Activated CD4-positive, alpha-beta memory T cell treated with anti-CD3 and anti-CD28 coated beads for 36 hours (primary cell): ENCODE measurements around the gene MYL10. TPM values are rescaled to one million over a fixed set of nuclear protein-coding genes. Genes with fewer than 3 reads are reported as not detected.

Experiments
- CTCF ChIA-PET: fragments of 350-600 bp; sonication (Branson Sonifier 250); formaldehyde crosslinking; loops from one replicate; lab custom pipeline; 2021; ENCODE audit warnings: antibody characterized with exemption, inconsistent platforms; lab: Charles Lee
- POLR2A ChIA-PET: fragments of 350-600 bp; sonication (Branson Sonifier 250); formaldehyde crosslinking; loops from one replicate; lab custom pipeline; 2021; ENCODE audit warnings: antibody characterized with exemption; lab: Charles Lee
- DNase-seq: peaks from one replicate; pipeline ENCODE4 v3.0.0-alpha.2; 2020
- H3K27ac Mint-ChIP-seq: one replicate; pipeline ENCODE4 v1.8.0; 2021; ENCODE audit warnings: mixed read lengths
- H3K27me3 Mint-ChIP-seq: one replicate; pipeline ENCODE4 v1.8.0; 2021; ENCODE audit warnings: mixed read lengths
- H3K36me3 Mint-ChIP-seq: one replicate; pipeline ENCODE4 v1.8.0; 2021; ENCODE audit warnings: mixed read lengths
- H3K4me1 Mint-ChIP-seq: one replicate; pipeline ENCODE4 v1.8.0; 2021; ENCODE audit warnings: low read depth, mixed read lengths
- H3K4me3 Mint-ChIP-seq: one replicate; pipeline ENCODE4 v1.8.0; 2021; ENCODE audit warnings: mild to moderate bottlenecking, mixed read lengths
- H3K9me3 Mint-ChIP-seq: one replicate; pipeline ENCODE4 v1.8.0; 2021; ENCODE audit warnings: mixed read lengths
- intact Hi-C: fragments of 100-400 bp; cut with micrococcal nuclease; formaldehyde crosslinking; loops from one replicate; pipeline ENCODE4 v1.15.1; 2023
- total RNA-seq, 2 experiments: library from RNA; stranded (reverse); gene quantifications; one replicate each; pipeline ENCODE4 v1.2.3, GENCODE V29; 2021

MYL10 gene
- total RNA-seq, 2 experiments from 2014 or later = not detected

DNA sequence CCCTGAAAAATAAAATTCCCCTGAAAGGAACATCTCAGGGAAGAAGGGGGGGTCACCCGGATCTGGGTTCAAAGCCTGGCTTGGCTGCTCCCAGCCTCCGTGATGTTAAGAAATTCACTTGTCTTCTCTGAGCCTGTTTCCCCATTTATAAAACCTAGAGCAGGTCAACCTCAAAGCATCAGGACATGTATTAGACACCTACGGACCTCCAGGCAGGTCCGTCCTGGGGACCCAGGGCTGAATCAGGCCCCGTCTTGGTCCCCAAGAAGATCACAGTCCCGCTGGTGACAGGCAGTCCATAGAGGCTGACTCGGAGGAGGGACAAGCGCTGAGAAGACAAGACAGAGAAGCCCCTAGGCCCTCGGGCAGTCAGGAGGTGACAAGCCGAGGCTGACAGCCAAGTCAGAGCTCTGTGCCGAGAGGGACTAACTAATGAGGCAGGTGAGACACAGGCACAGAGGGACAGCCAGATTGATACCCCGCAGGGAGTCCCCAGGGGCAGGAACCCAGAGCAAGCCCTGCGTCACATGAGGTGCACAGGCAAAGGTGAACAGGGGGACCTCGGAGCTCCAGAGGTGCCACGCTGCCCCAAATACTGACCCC is 2.9 kb downstream of the MYL10 start:
- ChIA-PET POLR2A (no interaction called here), CTCF (no interaction called here)
- peaks cover 3% of the 10 kb centered on the region for H3K4me1 Mint-ChIP-seq
- DNase-seq = no peak
- intact Hi-C loops = no loop called here
- H3K36me3 Mint-ChIP-seq = no peaks in the 10 kb centered on the region
- no peaks in the 10 kb centered on the region for H3K9me3 Mint-ChIP-seq
- H3K27me3 Mint-ChIP-seq = peaks cover 16% of the 10 kb centered on the region
- no peak overlapping the region for H3K27ac Mint-ChIP-seq
- H3K4me3 Mint-ChIP-seq = no peak overlapping the region

DNA sequence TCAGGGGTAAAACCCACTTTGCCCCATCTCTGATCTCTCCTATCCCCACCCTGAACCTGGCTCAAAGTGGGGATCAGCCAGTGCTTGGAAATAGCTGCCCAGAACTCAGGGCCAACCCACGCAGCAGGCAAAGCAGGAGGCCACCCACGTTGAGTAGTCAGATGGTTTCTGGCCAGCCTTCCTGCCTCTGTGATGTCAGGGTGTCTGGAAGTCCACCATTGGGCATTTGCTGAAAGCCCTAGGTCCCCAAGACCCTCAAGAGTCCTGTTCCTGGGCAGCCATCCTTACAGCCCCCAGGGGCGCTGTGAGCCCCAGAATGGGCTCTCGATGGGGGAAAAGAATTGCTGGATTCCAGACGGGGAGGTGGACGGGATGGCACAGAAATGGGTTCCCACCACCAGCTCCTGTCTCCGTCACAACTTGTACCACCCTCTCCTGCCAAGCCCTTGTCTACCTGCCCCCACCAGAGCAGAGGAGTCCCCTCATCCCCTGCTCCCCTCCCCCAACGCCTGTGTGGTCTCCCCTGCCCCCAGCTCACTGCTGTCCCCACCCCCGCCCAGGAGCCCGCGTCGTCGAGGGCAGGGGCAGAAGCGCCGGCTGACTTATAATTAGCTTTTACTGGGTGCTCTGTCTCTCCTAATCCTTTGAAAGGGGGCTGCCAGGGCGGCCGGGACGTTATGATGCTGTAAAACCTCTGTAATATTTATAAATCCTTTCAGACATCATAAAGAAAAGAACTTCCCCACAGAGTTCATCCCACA is 3.9 kb downstream of the MYL10 start:
- Mint-ChIP-seq H3K4me1 (peaks cover 3% of the 10 kb centered on the region), H3K9me3 (no peaks in the 10 kb centered on the region), H3K4me3 (no peak overlapping the region), H3K27ac (no peak overlapping the region), H3K27me3 (peaks cover 16% of the 10 kb centered on the region), H3K36me3 (no peaks in the 10 kb centered on the region)
- no peak for DNase-seq
- intact Hi-C loops = no loop called here
- CTCF ChIA-PET = interaction anchor here (1.0 kb wide), 1 partner anchor 13 kb away, joined by 3 read pairs; no protein-coding TSS in a partner anchor
- POLR2A ChIA-PET = no interaction called here

DNA sequence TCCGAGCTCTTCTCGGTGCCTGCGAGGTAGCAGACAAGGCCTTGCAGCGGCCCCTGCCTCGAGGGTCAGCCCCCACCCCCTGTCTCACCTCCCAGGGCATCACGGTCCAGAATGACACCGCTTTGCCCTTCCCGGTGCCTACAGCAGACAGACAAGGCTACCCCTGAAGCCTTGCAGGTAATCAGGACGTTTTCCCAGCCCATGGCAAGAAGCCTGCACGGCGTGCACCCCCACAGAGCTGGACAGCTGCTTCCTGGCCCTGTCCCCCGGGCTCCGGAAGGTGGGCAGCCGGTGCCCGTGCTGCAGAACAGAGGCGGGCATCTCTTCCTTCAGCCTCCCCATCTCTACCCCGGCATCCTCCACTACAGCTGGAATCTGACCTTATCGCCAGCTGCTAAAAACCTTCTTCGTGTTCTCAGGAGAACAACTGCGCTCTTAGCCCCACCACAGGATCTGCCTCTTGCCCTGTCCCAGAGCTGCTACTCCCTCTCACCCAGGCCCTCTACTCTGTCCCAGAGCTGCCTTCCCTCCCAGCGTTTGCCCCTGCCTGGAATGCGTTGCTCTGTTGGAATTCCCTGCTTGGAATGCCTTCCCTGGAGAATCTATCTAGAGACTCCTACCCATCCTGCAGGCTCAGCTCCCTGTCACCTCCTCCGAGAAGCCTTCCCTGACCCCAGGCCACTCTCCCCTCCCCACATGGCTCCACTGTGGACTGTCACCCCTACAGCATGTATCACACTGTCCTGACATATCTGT is 4.7 kb downstream of the MYL10 start:
- Mint-ChIP-seq H3K4me3 (no peak overlapping the region), H3K27ac (no peak overlapping the region), H3K4me1 (peaks cover 3% of the 10 kb centered on the region), H3K9me3 (no peaks in the 10 kb centered on the region), H3K36me3 (no peaks in the 10 kb centered on the region), H3K27me3 (peaks cover 16% of the 10 kb centered on the region)
- no peak for DNase-seq
- POLR2A ChIA-PET = no interaction called here
- CTCF ChIA-PET = interaction anchor here (0.8 to 1.3 kb wide), 3 partner anchors 11 to 22 kb away, joined by 3 read pairs; no protein-coding TSS in a partner anchor
- intact Hi-C loops = no loop called here

DNA sequence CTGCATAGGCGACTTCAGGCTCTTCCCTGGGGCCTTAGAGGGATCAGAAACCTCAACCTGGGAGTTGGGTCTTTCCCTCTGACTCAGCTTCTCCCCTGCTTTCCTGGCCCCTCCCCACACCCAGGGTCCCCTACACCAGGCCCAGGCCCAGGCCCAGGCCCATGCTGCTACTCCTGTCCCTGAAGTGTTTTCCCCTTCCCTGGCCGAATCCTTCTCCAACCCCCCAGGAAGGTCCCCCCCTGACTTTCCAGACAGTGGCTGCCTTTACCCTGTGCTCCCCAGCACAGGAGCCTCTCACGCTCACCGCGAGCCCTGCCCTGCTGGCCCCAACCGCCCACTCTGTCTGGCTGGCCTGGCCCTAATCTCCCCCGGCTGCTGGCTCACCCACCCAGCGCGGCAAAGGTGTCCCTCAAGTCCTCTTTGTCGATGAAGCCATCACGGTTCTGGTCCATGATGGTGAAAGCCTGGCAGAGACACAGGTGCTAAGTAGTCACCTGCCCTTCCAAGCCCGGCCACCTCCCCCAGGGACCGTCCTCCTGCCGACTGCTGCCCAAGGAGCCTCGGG is 6.4 kb downstream of the MYL10 start:
- H3K4me3 Mint-ChIP-seq = no peak overlapping the region
- no peak for DNase-seq
- H3K4me1 Mint-ChIP-seq = peaks cover 3% of the 10 kb centered on the region
- ChIA-PET POLR2A (no interaction called here), CTCF (no interaction called here)
- H3K27me3 Mint-ChIP-seq = peaks cover 16% of the 10 kb centered on the region
- H3K27ac Mint-ChIP-seq = no peak overlapping the region
- no peaks in the 10 kb centered on the region for H3K9me3 Mint-ChIP-seq
- no peaks in the 10 kb centered on the region for H3K36me3 Mint-ChIP-seq
- intact Hi-C loops = no loop called here

DNA sequence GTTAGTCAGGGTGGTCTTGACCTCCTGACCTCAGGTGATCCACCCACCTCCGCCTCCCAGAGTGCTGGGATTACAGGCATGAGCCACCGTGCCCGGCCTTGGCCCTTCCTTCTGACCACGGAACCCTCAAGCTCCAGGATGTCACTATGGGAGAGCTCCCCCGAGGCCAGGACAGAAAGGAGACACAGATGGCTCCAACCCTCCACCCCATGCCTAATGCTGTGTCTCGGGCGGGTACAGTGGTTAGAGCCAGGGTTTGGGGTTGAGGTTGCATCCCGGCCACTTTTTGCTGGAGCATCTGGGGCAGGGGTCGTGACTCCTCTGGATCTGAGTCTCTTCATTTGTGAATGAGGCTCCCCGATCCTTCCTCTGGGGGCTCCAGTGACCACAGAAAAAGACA is 8.1 kb downstream of the MYL10 start:
- Mint-ChIP-seq H3K27me3 (peaks cover 15% of the 10 kb centered on the region), H3K9me3 (no peaks in the 10 kb centered on the region), H3K4me1 (peaks cover 3% of the 10 kb centered on the region), H3K4me3 (no peak overlapping the region), H3K36me3 (no peaks in the 10 kb centered on the region), H3K27ac (no peak overlapping the region)
- ChIA-PET POLR2A (no interaction called here), CTCF (no interaction called here)
- intact Hi-C loops = no loop called here
- DNase-seq = no peak

DNA sequence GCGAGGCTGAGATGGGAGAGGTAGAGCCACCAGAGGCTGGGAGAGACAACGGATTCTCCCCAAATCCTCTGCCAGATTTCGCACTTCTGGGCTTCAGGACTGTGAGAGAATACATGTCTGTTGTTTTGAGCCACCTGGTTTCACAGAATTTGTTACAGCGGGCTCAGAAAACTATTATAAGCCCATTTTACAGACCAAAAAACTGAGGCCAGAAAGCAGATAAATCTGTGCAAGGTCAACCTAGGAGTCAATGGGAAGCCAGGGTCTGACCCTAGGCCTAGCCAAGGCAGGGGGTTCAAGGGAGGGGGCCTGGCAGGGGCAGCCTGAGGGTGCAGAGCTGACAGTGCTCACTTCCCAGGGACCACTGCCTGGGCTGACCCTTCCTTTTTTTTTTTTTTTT is 8.7 kb downstream of the MYL10 start:
- ChIA-PET POLR2A (no interaction called here), CTCF (no interaction called here)
- Mint-ChIP-seq H3K4me1 (no peaks in the 10 kb centered on the region), H3K36me3 (no peaks in the 10 kb centered on the region), H3K4me3 (no peak overlapping the region), H3K27me3 (peaks cover 12% of the 10 kb centered on the region), H3K27ac (no peak overlapping the region), H3K9me3 (no peaks in the 10 kb centered on the region)
- intact Hi-C loops = no loop called here
- DNase-seq = no peak

DNA sequence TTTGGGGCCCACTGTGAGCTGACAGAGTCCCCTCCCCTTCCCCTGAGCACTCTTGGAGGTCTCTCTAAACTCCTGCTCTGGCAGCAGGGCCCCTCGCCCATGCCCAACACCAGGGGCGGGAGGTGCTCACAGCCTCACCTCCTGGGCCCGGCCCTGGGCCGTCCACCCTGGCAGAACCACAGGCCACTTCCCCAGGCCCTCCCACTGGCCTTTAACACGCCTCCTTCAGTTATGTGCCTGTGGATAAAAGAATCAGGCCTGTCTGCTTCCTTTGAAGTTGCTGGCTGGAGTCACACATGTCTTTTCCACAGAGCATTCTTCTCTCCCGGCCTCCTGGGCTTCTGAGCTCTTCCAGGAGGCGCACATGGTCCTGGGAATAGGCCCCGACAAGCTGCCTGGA is 10.2 kb downstream of the MYL10 start:
- Mint-ChIP-seq H3K4me1 (no peaks in the 10 kb centered on the region), H3K27me3 (peaks cover 1% of the 10 kb centered on the region), H3K4me3 (no peak overlapping the region), H3K27ac (no peak overlapping the region), H3K9me3 (no peaks in the 10 kb centered on the region), H3K36me3 (no peaks in the 10 kb centered on the region)
- ChIA-PET POLR2A (no interaction called here), CTCF (no interaction called here)
- DNase-seq = no peak
- intact Hi-C loops = no loop called here

DNA sequence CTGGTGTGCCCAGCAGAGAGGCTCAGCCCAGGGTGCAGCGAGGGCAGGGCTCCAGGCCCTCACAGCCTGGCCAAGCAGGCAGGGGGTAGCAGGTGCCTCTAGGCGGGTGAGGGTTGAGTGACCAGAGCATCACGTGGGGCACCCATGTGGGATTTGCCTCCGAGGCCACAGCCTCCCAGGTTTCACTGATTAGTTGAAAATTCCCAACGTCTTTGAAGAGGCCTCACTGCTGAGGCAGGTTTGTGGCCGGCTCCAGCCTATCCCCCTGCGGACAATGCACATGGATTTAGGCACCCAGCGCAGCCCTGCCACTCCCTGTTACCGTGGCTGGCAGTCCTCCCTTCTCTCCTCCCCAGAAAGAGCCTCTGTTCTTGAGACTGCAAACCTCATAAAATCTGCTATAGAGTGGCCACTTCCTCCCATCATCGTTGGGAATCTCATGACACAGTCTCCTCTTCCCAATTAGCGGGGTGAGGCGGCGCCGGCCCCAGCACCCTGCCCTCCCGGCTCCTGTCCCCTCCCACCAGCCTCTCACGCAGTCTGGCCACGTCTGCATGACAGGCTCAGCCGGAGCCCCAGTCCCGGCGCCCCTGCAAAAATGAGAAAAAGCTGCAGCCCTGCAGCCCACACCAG is 10.8 kb downstream of the MYL10 start:
- intact Hi-C loops = no loop called here
- Mint-ChIP-seq H3K9me3 (no peaks in the 10 kb centered on the region), H3K27ac (no peak overlapping the region), H3K4me1 (no peaks in the 10 kb centered on the region), H3K36me3 (no peaks in the 10 kb centered on the region), H3K27me3 (peaks cover 2% of the 10 kb centered on the region), H3K4me3 (no peak overlapping the region)
- POLR2A ChIA-PET = no interaction called here
- CTCF ChIA-PET = no interaction called here
- DNase-seq = no peak

DNA sequence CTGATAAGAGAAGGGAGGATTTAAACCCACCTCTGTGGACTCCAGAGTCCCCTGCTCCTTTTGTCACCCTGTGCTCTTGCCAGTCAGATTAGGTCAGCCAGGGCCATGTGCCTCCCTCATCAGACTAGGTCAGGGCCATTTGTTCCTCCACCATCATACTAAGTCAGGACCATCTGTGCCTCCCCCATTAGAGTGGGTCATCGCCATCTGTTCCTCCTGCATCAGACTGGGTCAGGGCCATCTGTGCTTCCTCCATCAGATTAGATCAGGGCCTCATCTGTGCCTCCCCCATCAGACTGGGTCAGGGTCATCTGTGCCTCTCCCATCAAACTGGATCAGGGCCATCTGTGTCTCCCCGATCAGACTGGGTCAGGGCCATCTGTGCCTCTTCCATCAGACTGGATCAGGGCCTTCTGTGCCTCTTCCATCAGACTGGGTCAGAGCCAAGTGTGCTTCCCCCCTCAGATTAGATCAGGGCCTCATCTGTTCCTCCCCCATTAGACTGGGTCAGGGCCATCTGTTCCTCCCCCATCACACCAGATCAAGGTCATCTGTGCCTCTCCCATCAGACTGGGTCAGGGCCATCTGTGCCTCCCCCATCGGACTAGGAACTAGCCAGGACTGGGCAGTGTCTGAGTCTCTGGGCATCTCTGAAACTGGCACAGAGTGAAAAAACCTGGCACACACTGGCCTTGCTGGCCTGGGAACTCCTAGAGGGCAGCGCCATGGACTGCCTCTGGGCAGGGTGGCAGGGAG is 11.5 kb downstream of the MYL10 start:
- POLR2A ChIA-PET = no interaction called here

DNA sequence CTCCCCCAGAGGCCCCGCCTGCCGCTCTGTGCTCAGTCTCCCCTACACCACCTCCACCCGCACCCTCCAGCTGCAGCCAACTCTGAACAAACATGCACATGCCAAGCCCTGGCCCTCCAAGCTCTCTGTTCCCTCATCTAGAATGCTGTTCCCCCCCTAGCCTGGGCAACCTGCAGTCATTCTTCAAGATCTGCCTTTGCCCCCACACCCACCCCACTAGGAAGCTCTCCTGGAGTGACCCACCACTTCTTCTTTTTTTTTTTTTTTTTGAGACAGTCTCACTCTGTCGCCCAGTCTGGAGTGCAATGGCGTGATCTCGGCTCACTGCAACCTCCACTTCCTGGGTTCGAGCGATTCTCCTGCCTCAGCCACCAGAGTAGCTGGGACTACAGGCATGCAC is 13.7 kb downstream of the MYL10 start:
- H3K27ac Mint-ChIP-seq = no peak overlapping the region
- no peaks in the 10 kb centered on the region for H3K9me3 Mint-ChIP-seq
- H3K27me3 Mint-ChIP-seq = peaks cover 4% of the 10 kb centered on the region
- intact Hi-C loops = no loop called here
- H3K4me1 Mint-ChIP-seq = no peaks in the 10 kb centered on the region
- H3K36me3 Mint-ChIP-seq = no peaks in the 10 kb centered on the region
- DNase-seq = no peak
- CTCF ChIA-PET = interaction anchor here (0.7 kb wide), 1 partner anchor 12 kb away, joined by 3 read pairs; no protein-coding TSS in a partner anchor
- POLR2A ChIA-PET = interaction anchor here (0.6 kb wide), 1 partner anchor 97 kb away, joined by 6 read pairs; no protein-coding TSS in a partner anchor
- H3K4me3 Mint-ChIP-seq = no peak overlapping the region

More for the DNA sequence above, 11.5 kb downstream of the MYL10 start:
- Mint-ChIP-seq H3K9me3 (no peaks in the 10 kb centered on the region), H3K4me1 (no peaks in the 10 kb centered on the region), H3K36me3 (no peaks in the 10 kb centered on the region), H3K4me3 (no peak overlapping the region), H3K27ac (no peak overlapping the region), H3K27me3 (peaks cover 3% of the 10 kb centered on the region)
- CTCF ChIA-PET = no interaction called here
- no peak for DNase-seq
- intact Hi-C loops = no loop called here

DNA sequence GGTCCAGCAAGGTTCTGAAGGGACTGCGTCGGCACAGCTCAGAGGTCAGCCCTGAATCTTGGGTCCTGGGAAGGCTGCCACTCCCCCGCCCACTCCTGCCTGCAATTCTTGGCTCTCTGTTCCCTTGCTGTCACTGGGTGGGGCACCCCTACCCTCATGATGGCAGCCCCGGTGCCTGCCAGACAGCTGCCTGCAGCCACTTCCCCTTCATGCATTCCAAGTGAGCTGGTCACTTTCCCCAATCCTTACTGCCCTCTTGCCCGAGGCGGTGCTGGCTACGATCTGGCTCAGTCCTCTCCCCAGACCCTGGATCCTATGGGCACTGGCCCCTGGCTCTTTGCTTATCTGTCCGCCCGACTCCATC is 14.2 kb downstream of the MYL10 start:
- Mint-ChIP-seq H3K36me3 (no peaks in the 10 kb centered on the region), H3K4me3 (no peak overlapping the region), H3K9me3 (no peaks in the 10 kb centered on the region), H3K27ac (no peak overlapping the region), H3K4me1 (no peaks in the 10 kb centered on the region), H3K27me3 (peaks cover 6% of the 10 kb centered on the region)
- intact Hi-C loops = no loop called here
- ChIA-PET POLR2A (no interaction called here), CTCF (interaction anchor here (0.7 kb wide), 1 partner anchor 12 kb away, joined by 3 read pairs; no protein-coding TSS in a partner anchor)
- DNase-seq = no peak
